ENCODE results near the gene ANXA10.
"Not testable (repeated sequence)": the region's sequence is repeated elsewhere in the genome, so short reads cannot be mapped to it uniquely, and the experiment has no call there.

ANXA10 gene

DNA sequence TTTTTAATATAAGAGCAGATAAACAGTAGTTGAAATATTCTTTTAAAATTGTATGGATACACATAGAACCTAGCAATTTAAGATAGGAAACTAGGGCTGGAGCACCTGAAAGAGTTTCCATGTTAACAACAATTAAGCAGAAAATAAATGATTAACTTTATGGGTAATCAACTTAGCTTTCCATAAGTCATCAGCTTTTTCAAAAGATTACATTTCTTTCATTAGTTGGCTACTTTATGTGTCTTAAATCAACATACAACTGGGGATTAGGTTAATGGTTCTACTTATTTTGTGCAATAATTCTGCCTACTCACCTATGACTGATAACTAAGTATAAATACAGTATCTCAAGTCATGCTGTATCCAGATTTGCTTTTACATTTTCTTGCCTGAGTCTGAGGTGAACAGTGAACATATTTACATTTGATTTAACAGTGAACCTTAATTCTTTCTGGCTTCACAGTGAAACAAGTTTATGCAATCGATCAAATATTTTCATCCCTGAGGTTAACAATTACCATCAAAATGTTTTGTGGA, at the start of gene ANXA10:
ANXA10 (plus strand) TSS at position 362 of the 537 bp plus-strand sequence; CDS start at position 526, 164 bp downstream.
- no peak for DNase-seq (ENCODE audit: low read depth, low spot score)

DNA sequence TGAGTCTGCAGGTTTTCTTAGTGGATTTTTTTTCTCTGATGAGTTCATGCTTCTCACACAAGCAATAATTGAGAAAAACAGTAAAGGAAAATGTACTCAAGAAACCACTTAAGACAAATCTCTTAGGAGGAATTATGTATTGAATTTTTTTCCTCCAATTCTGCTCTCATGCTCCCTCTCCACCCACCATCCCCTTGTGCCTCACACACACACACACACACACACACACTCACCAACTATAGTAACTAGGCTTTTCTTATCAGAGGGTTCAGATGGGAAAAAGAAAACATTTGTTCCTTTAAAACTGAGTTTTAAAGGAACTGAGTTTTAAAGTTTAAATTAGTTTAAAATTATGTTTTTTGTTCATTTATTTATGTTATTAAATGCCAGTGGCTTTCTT, 47.0 kb upstream of the ANXA10 start:
- DNase-seq (ENCODE audit: low read depth, low spot score), result no peak

- DNase-seq (ENCODE audit: low read depth, low spot score), result no peak
These were observed 42.3 kb upstream of the ANXA10 start for GRCh38 chr4:168050002-168050401.

DNA sequence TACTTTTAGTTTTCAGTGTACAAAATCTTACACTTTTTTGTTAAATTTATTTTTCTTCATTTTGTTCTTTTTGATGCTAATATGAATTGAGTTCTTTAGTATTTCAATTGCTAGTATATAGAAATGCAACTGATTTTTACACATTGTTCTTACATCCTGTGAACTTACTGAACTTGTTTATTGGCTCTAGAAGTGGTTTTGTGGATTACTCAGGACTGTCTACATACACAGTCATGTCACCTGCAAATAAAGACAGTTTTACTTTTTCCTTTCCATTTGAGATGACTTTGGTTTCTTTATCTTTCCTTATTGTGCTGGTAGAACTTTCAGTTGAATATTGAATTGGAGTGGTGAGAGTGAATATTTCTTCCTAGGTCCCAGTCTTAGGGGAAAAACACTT, 40.8 kb upstream of the ANXA10 start:
- no peak for DNase-seq (ENCODE audit: low read depth, low spot score)

- no peak for DNase-seq (ENCODE audit: low read depth, low spot score)
These were observed 34.9 kb upstream of the ANXA10 start for GRCh38 chr4:168057412-168057811.

DNA sequence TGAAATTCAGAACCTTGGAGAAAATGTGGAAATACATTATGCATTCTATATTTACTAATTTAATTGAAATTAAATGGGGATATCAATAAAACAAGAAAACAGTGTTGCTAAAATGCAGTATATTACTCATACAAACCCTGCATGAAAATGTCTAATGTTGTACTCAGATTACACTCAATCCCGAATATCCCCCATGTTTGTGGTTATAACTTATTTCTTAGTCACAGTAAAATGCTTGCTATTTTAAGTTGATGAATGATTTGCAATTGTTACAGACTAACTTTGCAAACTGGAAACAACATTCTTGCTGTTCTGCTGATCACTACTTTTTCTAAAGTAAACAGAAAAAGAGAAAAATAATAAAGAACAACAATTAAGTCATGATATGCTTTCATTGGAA, 33.1 kb upstream of the ANXA10 start:
- DNase-seq (ENCODE audit: low read depth, low spot score), result no peak

- DNase-seq (ENCODE audit: low read depth, low spot score), result no peak
These were observed 29.3 kb upstream of the ANXA10 start for GRCh38 chr4:168063031-168063430.

GRCh38 chr4:168070903-168071302, 21.4 kb upstream of the ANXA10 start:
- DNase-seq (ENCODE audit: low read depth, low spot score), result no peak

DNA sequence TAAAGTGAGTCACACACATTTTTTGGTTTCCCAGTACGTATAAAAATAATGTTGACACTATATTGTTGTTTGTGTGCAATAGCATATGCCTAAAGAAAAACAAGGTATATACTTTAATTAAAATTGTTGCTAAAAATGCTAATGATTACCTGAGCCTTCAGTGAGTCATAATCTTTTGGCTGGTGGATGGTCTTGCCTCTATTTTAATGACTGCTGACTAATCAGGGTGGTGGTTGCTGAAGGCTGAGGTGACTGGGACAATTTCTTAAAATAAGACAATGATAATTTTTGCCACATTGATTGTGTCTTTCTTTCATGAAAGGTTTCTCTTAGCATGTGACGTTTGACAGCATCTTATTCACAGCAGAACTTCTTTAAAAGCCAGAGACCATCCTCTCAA, 21.0 kb upstream of the ANXA10 start:
- no peak for DNase-seq (ENCODE audit: low read depth, low spot score)

GRCh38 chr4:168074861-168075260, 17.5 kb upstream of the ANXA10 start:
- no peak for DNase-seq (ENCODE audit: low read depth, low spot score)

DNA sequence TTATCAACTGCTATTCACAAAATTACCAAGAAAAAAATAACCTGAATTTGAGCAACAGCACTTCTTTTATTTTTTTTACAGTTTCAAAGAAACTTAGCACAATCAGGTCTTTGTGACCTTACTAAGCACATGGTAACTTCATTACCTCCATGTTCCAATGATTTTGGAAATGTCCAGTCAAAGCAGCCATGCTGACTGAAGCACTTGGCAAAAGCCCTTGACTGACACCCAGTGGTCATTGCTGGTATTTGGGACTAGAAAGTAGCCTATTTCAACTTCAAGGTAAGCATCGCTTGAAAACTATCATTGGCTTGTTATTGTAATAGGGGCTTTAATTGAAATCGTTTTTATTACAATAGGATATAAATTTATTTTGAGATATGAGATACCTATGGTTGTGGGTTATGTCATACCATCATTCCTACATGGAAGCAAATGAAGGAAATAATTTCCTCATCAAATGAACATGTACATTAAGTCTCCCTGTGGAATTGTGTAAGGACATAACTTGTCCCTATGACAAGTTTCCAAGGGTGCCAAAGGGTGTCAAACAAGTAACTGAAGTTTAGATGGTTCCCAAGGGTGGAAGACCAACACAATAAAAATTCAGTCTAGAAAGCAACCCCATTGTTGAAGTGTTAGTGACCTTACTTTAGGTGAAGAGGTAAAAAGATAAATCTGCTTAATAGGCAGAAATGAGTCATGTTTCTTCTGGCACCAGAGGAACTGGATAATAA, 15.2 kb upstream of the ANXA10 start:
- no peak for DNase-seq (ENCODE audit: low read depth, low spot score)

GRCh38 chr4:168077726-168078239, 14.6 kb upstream of the ANXA10 start:
- DNase-seq (ENCODE audit: low read depth, low spot score), result no peak

GRCh38 chr4:168082379-168082778, 10.0 kb upstream of the ANXA10 start:
- no peak for DNase-seq (ENCODE audit: low read depth, low spot score)

DNA sequence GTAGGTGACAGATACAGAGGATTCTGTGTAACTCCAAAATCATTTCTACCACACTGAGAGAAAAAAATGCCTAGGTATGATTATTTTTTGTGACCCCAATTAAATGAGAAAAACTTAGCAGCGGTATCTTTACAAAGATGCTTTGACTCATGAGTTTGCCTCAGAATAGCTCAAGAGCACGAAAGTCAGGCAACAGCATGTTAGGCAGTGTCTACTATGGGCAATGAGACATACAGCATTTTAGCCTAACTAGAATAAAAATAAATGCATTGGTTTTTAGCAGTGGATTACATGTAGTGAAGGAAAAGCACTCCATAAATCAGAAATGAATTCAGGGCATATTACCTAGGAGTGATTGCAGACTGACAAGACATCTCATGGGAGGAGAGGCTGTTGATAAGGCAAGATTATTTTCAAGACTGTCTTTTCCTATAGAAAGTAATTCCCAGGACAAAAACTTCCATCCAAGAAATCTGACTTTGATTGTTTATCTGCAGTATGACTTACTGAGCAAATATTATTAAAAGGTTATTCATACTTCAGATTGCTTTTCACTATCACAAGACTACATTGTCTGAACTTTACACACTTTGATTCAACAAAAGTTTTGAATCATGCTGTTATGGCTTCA, 3.6 kb downstream of the ANXA10 start:
- DNase-seq (ENCODE audit: low read depth, low spot score), result no peak

- no peak for DNase-seq (ENCODE audit: low read depth, low spot score)
These were observed 4.1 kb downstream of the ANXA10 start for GRCh38 chr4:168096407-168096784.

DNA sequence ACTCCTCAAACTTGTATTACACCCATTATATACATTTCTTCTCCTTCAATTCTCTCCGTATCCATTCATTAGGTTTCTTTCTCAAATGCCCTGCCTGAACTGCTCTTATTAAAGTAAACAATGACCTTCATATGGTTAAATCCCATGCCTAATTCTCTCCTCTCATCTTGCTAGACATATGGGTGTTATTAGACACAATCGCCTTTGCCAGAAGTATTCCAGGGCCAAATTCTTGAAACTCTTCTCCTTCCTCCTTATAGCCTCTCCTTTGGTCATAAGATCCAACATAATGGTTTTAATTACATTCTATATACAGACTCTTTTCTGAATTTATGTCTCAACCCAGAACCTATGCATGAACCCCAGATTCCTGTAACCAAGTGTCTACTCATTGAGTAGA, 4.8 kb downstream of the ANXA10 start:
- DNase-seq (ENCODE audit: low read depth, low spot score), result no peak

DNA sequence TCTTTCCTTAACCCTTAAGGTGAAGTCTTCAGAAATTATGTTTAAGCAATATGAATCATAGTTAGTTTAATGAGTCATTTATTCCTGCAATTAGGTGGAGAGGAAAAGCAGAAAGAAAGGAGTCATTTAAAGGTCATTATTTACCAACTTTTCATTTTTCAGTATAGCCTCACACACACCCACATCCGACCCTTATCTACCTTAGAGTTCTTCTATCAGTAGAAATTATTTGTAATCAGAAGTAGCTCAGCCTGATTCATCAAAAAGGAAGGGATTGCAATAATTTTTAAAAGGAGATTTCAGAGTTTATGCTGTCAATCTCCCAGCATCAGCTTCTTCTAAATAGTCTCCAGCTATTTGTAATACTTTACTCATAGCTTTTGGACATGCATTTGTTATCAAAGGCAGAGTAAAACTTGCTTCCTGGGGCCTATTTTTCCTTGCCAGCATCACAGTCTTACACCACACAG, 5.9 kb downstream of the ANXA10 start:
- no peak for DNase-seq (ENCODE audit: low read depth, low spot score)

DNA sequence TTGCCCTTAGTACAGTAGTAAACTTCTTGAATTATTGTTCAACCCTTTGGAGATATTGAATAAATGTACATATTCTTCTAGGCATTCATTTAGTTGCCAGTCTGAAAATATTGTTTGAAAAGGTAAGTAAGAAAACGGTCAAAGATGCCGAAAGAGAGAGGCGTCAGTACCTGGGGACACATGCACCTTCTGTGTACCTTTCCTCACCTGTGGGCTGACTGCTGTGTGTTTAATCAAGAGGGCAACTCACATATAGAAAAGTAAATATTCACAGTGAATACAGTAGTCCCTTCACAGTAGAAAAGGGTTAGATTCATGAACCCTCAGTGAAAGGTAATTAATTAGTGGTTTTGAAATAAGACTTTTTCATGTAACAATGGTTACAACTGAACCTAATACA, 6.9 kb downstream of the ANXA10 start:
- DNase-seq (ENCODE audit: low read depth, low spot score), result no peak

DNA sequence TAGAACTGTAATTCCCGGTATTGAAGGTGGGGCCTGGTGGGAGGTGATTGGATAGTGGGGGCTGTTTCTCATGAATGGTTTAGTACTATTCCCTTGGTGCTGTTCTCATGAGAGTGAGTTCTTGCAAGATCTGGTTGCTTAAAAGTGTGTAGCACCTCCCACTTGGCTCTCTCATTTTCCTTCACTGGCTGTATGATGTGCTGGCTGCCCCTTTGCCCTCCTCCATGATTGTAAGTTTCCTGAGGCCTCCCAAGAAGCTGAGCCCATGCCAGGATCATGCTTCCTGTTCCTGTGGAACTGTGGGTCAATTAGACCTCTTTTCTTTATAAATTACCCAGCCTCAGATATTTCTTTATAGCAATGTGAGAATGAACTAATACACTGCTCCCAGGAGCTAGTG, 8.7 kb downstream of the ANXA10 start:
- no peak for DNase-seq (ENCODE audit: low read depth, low spot score)

- DNase-seq (ENCODE audit: low read depth, low spot score), result no peak
These were observed 10.1 kb downstream of the ANXA10 start for GRCh38 chr4:168102403-168102802.

GRCh38 chr4:168109527-168109926, 17.2 kb downstream of the ANXA10 start:
- DNase-seq (ENCODE audit: low read depth, low spot score), result no peak

- not testable (repeated sequence) for DNase-seq (ENCODE audit: low read depth, low spot score)
These were observed 20.7 kb downstream of the ANXA10 start for GRCh38 chr4:168113059-168113458.

GRCh38 chr4:168118116-168118655, 25.8 kb downstream of the ANXA10 start:
- no peak for DNase-seq (ENCODE audit: low read depth, low spot score)
